ENCODE results near the gene STAT4. TPM values are rescaled to one million over a fixed set of nuclear protein-coding genes. Genes with fewer than 3 reads are reported as not detected.

Gene STAT4
- total RNA-seq, 1 donor: 0.54 TPM

DNA sequence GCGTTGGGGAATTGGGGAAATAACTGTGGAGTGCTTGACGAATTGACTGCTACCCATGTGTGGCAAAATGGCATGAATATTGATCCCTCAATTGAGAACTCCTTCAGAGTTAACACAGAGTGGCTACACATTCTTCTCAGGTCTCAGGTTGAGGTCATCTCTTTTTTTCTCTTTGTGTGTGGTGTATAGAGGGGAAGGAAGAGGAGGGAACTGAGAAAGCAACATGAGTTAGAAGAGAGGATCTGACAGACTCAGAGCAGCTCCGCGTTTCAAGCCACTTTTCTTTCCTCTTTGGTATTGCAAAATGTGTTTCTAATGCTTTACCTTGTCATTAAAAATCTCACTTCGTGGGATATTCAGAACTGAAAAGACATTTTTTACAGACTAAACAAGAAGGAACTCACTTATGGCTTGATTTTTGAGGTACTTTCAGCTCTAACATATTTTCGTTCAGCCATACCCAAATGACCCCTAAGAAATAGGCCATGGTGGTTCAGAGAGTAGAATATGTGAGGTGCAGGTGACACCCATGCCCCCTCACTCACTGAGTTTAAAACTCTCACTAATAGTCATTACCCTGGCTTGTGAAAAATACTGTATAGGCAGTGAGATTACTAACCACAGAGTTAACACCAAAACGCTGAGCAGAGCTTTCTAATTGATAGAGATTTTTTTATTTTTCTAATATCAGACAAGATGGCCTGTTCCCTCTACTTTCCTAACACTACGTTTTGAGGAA lies 22.5 kb downstream of the STAT4 start:
- H3K4me3 ChIP-seq (ENCODE audit: low read depth, low read length): no peak overlapping the region
- TF ChIP-seq, protein P1, sequence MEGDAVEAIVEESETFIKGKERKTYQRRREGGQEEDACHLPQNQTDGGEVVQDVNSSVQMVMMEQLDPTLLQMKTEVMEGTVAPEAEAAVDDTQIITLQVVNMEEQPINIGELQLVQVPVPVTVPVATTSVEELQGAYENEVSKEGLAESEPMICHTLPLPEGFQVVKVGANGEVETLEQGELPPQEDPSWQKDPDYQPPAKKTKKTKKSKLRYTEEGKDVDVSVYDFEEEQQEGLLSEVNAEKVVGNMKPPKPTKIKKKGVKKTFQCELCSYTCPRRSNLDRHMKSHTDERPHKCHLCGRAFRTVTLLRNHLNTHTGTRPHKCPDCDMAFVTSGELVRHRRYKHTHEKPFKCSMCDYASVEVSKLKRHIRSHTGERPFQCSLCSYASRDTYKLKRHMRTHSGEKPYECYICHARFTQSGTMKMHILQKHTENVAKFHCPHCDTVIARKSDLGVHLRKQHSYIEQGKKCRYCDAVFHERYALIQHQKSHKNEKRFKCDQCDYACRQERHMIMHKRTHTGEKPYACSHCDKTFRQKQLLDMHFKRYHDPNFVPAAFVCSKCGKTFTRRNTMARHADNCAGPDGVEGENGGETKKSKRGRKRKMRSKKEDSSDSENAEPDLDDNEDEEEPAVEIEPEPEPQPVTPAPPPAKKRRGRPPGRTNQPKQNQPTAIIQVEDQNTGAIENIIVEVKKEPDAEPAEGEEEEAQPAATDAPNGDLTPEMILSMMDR (IDR thresholded peaks at IDR 0.05; ENCODE audit: insufficient read depth, low read length): no peak
- DNase-seq (ENCODE audit: low read depth): no peak

DNA sequence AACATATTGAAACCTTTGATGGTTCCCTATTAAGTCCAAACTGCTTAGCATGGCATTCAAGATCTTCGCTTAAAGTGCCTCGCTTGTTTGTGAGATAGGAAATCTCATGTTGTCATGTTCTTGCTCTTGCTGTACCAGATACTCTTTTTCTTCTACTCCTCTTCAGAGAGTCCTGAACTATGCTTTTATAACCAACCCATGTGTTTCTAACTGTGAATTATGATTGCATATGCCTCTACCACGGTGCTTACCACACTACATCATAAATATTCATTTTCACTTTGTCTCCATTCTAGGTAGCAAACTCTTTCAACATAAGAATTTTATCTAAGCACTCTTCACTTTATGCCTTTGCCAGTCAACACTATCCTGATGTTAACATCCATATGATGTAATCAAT lies 23.6 kb downstream of the STAT4 start:
- TF ChIP-seq, protein P1 (IDR thresholded peaks at IDR 0.05; ENCODE audit: insufficient read depth, low read length): no peak
- DNase-seq (ENCODE audit: low read depth): no peak
- no peak overlapping the region for H3K4me3 ChIP-seq (ENCODE audit: low read depth, low read length)

GRCh38 chr2:191126386-191127085 lies 24.3 kb downstream of the STAT4 start:
- no peak for DNase-seq (ENCODE audit: low read depth)
- no peak overlapping the region for H3K4me3 ChIP-seq (ENCODE audit: low read depth, low read length)
- TF ChIP-seq, protein P1 (IDR thresholded peaks at IDR 0.05; ENCODE audit: insufficient read depth, low read length): no peak

- TF ChIP-seq, protein P1 (IDR thresholded peaks at IDR 0.05; ENCODE audit: insufficient read depth, low read length): no peak
- no peak for DNase-seq (ENCODE audit: low read depth)
- no peak overlapping the region for H3K4me3 ChIP-seq (ENCODE audit: low read depth, low read length)
Measured at GRCh38 chr2:191125646-191126045, 25.1 kb downstream of the STAT4 start.

DNA sequence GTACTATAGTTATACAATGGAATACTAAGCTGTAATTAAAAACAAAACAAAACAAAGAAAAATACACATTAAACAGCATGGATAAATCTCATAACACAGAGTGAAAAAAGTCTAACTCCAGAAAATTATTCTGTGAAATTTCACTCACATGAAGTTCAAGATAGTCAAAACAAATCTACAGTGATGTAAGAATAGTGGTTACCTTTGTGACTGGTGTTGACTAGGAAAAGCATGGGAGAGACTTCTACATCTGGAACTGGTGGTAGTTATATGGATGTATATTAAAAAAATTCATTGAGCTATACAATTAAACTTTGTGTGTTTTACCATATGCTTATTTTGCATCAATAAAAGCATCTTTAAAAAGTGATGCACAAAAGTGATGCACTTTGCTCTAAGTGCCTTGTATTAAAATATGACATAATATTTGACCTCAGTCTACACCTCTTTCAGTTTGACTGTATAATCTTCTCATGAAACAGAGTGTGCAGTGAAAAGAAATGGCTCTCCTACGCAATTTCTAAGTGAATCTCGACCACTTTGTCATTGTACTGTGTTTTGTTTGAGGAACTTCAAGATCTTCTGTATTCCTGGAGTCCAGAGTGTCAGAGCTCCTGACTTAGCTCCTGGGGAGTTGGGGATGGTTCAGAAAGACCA lies 28.0 kb downstream of the STAT4 start:
- no peak overlapping the region for H3K4me3 ChIP-seq (ENCODE audit: low read depth, low read length)
- TF ChIP-seq, protein P1 (IDR thresholded peaks at IDR 0.05; ENCODE audit: insufficient read depth, low read length): no peak

DNA sequence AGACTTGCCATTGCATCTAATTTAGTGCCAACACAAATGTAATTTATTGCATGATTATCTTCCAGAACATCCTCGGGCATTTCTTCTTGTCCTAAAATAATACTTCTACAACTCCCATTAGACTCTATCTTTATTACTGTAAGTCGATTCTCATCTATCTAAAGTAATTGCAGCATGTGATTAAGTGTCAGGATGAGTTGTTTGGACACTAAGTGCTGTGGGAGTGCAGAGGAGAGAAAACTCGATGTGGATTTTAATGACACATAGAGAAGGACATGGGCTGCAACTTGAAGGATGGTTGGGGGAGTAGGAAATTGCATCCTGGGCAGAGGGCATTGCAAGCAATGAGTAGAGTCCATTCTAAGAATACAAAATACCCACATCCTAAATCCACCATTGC lies 33.5 kb downstream of the STAT4 start:
- no peak overlapping the region for H3K4me3 ChIP-seq (ENCODE audit: low read depth, low read length)
- TF ChIP-seq, protein P1 (IDR thresholded peaks at IDR 0.05; ENCODE audit: insufficient read depth, low read length): no peak
- no peak for DNase-seq (ENCODE audit: low read depth)

More for the DNA sequence above, 28.0 kb downstream of the STAT4 start:
- DNase-seq (ENCODE audit: low read depth): no peak

Data from fibroblast of the aortic adventitia (primary cell).